ENCODE data around the gene RIMBP2.

Gene RIMBP2

DNA sequence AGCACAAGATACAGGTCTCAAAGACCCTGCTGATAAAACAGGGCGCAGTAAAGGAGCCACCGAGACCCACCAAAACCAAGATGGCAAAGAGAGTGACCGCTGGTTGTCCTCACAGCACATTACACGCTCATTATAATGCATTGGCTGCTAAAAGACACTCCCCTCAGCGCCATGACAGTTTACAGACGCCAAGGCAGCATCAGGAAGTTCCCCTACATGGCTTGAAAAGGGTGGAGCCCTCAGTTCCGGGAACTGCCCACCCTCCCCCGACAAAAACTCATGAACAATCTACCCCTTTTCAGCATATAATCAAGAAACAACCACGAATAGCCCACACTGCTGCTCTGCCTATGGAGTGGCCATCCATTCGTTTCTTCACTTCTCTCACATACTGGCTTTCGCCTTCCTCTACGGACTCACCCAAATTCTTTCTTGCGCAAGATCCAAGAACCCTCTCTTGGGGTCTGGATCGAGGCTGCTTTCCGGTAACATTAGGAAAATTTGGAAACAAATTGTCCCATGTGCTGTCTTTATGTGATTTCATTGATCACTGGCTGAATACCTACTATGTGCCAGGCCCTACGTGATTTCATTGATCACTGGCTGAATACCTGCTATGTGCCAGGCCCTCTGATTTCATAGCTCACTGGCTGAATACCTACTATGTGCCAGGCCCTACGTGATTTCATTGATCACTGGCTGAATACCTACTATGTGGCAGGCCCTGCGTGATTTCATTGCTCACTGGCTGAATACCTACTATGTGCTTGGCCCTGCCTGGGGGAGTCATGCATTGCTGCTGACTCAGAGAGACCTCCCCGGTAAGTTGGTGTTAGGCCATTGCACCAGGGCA, 252.1 kb downstream of the RIMBP2 start:
- Histone ChIP-seq H3K9ac (ENCODE audit: low read length) (no peak overlapping the region), H3K36me3 (replicated peaks; ENCODE audit: low read depth, low read length) (no peaks in the 10 kb centered on the region), H4K20me1 (ENCODE audit: insufficient read depth, low read length) (no peaks in the 10 kb centered on the region), H3K9me3 (ENCODE audit: insufficient read depth, low read length) (0 out of 2 replicates have a peak, but pooled peaks cover 4% of the 10 kb centered on the region), H3K79me2 (ENCODE audit: low read length) (no peaks in the 10 kb centered on the region), H3K4me2 (ENCODE audit: low read length) (no peak overlapping the region), H3K4me1 (ENCODE audit: low read length) (no peaks in the 10 kb centered on the region), H3K27ac (ENCODE audit: low read length) (no peak overlapping the region), H3K27me3 (ENCODE audit: low read depth, low read length) (no peaks in the 10 kb centered on the region), H3K4me3 (ENCODE audit: low read length) (no peak overlapping the region), H2AFZ (ENCODE audit: low read depth, low read length) (no peak overlapping the region)
- TF ChIP-seq, protein P1, sequence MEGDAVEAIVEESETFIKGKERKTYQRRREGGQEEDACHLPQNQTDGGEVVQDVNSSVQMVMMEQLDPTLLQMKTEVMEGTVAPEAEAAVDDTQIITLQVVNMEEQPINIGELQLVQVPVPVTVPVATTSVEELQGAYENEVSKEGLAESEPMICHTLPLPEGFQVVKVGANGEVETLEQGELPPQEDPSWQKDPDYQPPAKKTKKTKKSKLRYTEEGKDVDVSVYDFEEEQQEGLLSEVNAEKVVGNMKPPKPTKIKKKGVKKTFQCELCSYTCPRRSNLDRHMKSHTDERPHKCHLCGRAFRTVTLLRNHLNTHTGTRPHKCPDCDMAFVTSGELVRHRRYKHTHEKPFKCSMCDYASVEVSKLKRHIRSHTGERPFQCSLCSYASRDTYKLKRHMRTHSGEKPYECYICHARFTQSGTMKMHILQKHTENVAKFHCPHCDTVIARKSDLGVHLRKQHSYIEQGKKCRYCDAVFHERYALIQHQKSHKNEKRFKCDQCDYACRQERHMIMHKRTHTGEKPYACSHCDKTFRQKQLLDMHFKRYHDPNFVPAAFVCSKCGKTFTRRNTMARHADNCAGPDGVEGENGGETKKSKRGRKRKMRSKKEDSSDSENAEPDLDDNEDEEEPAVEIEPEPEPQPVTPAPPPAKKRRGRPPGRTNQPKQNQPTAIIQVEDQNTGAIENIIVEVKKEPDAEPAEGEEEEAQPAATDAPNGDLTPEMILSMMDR (IDR thresholded peaks at IDR 0.05; ENCODE audit: low read depth, low read length) = no peak
- no peak for TF ChIP-seq EZH2phosphoT487 (IDR thresholded peaks at IDR 0.05; ENCODE audit: low read depth)

DNA sequence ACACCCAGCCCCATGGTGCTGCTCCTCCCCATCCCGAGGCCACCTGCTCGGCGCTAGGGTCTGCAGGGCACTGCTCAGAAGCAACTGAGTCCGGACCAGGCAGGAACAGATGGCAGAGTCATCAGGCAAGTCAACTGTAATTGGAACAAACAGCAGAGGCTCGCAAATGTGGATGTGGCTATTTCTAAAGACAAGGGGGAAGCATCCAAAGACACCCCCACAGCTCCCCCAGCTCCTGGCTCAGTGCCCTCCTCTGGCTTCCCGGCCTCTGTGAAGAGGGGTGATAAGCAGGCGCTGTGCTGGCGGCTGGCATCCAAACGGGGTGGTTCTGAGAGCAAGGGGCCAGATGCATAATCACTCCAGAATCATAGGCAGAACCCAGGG, 252.8 kb downstream of the RIMBP2 start:
- no peak overlapping the region for H3K27ac ChIP-seq (ENCODE audit: low read length)
- no peak overlapping the region for H2AFZ ChIP-seq (ENCODE audit: low read depth, low read length)
- no peak overlapping the region for H3K9ac ChIP-seq (ENCODE audit: low read length)
- no peak overlapping the region for H3K4me2 ChIP-seq (ENCODE audit: low read length)
- H3K79me2 ChIP-seq (ENCODE audit: low read length) = no peaks in the 10 kb centered on the region
- H3K4me1 ChIP-seq (ENCODE audit: low read length) = no peaks in the 10 kb centered on the region
- no peak overlapping the region for H3K4me3 ChIP-seq (ENCODE audit: low read length)
- H3K36me3 ChIP-seq (replicated peaks; ENCODE audit: low read depth, low read length) = no peaks in the 10 kb centered on the region
- H3K9me3 ChIP-seq (ENCODE audit: insufficient read depth, low read length) = 0 out of 2 replicates have a peak, but pooled peaks cover 2% of the 10 kb centered on the region
- TF ChIP-seq, protein P1 (IDR thresholded peaks at IDR 0.05; ENCODE audit: low read depth, low read length) = no peak
- no peak for TF ChIP-seq EZH2phosphoT487 (IDR thresholded peaks at IDR 0.05; ENCODE audit: low read depth)
- no peaks in the 10 kb centered on the region for H4K20me1 ChIP-seq (ENCODE audit: insufficient read depth, low read length)
- no peaks in the 10 kb centered on the region for H3K27me3 ChIP-seq (ENCODE audit: low read depth, low read length)

DNA sequence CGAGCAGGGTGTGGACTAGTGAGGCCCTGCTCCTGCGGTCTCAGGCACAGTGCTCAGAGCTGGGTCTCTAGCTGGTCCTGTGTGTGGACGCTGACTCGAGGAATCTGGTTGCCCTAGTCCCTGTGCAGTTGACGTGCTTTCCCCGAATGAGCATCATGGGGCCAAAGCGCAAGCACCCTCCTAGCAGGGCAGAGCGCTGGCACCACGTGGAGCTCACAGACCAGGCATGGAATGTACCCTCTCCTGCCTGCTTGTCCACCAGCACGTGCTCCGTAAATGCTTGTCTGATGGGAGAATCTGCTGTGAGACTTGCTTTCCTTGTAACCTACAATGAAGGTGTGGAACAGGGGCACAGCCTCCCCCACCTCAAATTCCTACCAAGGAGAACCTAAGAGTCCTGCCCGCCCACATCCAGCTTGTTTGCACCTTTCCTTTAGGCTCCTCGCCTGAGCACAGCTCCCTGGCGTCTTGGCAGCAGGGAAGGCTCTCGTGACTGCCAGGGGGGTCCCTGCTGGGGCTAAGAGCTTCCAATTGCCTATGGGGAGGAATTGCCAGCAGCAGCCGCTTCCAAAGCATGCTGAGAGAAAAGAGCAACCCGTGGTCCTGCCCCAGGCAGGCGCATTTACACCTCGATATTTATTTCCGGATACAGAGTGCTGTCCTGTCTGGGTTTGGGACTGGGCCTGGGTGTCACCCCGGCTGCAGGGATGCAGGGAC, 253.4 kb downstream of the RIMBP2 start:
- Histone ChIP-seq H3K36me3 (replicated peaks; ENCODE audit: low read depth, low read length) (no peaks in the 10 kb centered on the region), H3K4me3 (ENCODE audit: low read length) (no peak overlapping the region), H3K27ac (ENCODE audit: low read length) (no peak overlapping the region), H3K79me2 (ENCODE audit: low read length) (no peaks in the 10 kb centered on the region), H3K27me3 (ENCODE audit: low read depth, low read length) (no peaks in the 10 kb centered on the region), H3K4me2 (ENCODE audit: low read length) (no peak overlapping the region), H3K9ac (ENCODE audit: low read length) (no peak overlapping the region), H4K20me1 (ENCODE audit: insufficient read depth, low read length) (no peaks in the 10 kb centered on the region), H2AFZ (ENCODE audit: low read depth, low read length) (no peak overlapping the region), H3K9me3 (ENCODE audit: insufficient read depth, low read length) (no peaks in the 10 kb centered on the region), H3K4me1 (ENCODE audit: low read length) (no peaks in the 10 kb centered on the region)
- TF ChIP-seq, protein P1 (IDR thresholded peaks at IDR 0.05; ENCODE audit: low read depth, low read length) = no peak
- TF ChIP-seq EZH2phosphoT487 (IDR thresholded peaks at IDR 0.05; ENCODE audit: low read depth) = no peak

DNA sequence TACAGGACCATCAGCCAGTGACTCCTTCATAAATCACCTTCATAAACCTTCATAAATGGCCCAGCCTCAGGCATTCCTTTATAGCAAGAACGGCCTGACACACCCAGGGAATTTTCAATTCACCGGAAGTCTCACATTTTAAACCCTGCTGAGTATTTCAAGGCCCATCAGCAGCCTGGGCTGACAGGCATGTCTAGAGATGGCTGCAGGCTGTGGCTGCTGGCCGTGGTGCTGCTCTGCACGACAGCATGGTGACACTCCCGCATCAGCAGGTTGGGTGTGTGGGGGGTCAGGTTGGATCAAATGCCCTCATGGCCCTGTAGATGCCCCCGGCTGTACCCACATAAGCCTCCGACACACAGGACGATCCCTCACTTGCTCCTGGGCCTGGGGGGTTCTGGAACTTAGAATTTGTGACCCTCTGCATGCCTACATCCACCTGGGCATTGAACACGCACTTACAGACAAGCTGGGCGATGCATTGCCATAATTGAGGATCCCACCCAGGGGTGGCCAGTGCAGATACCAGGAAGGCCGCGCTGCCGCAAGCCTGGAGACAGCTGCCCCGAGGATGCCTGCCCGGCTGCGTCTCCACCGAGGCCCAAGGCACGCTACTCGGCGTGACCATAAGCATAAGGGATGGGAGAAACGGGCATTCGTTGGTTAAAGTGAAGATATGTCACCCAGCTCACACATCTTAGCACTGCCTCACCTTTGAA, 254.1 kb downstream of the RIMBP2 start:
- Histone ChIP-seq H3K4me1 (ENCODE audit: low read length) (no peaks in the 10 kb centered on the region), H2AFZ (ENCODE audit: low read depth, low read length) (no peak overlapping the region), H3K79me2 (ENCODE audit: low read length) (no peaks in the 10 kb centered on the region), H4K20me1 (ENCODE audit: insufficient read depth, low read length) (no peaks in the 10 kb centered on the region), H3K4me3 (ENCODE audit: low read length) (no peak overlapping the region), H3K27me3 (ENCODE audit: low read depth, low read length) (no peaks in the 10 kb centered on the region), H3K27ac (ENCODE audit: low read length) (no peak overlapping the region), H3K9me3 (ENCODE audit: insufficient read depth, low read length) (no peaks in the 10 kb centered on the region), H3K4me2 (ENCODE audit: low read length) (no peak overlapping the region), H3K9ac (ENCODE audit: low read length) (no peak overlapping the region), H3K36me3 (replicated peaks; ENCODE audit: low read depth, low read length) (no peaks in the 10 kb centered on the region)
- no peak for TF ChIP-seq EZH2phosphoT487 (IDR thresholded peaks at IDR 0.05; ENCODE audit: low read depth)
- TF ChIP-seq, protein P1 (IDR thresholded peaks at IDR 0.05; ENCODE audit: low read depth, low read length) = no peak

Data from OCI-LY3 (cell line).